ENCODE data around the gene DLGAP4.
"Not testable (repeated sequence)": the region's sequence is repeated elsewhere in the genome, so short reads cannot be mapped to it uniquely, and the experiment has no call there.

The DLGAP4 gene

DNA sequence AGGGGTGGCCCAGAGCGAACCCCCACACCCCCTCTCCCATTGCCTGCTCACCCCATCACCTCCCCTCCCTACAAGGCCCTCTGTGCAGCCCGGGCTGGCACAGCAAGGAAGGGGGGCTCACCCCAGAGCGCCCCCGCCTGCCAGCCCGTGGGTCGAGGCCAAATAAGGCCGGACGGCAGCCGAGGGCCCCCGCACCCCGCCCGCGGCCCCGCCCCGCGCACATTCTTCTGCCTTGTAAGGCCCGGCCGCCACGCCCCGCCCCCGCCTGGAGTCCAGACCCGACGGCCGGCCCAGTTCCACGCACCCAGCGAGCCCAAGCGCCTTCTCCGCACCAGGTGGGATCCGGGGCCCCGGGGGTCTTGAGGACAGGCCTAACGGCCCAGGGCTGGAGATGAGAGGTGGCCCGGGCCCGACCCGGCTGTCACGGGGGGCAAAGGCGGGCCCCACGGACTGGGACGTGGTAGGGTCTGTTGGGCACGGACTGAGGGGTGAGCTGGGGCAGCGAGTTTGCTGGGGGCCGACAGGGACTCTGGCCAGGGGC lies 235.2 kb downstream of the DLGAP4 start, which contains the start of gene MYL9:
Gene MYL9 (plus strand): TSS at position 293 of the 541 bp plus-strand sequence. CDS start 3,366 bp downstream, outside the sequence.
- DNase-seq (ENCODE audit: low read depth), result peak; percentile 80

- DNase-seq (ENCODE audit: low read depth), result peak; percentile 63
Observed at GRCh38 chr20:36541768-36542488, 235.8 kb downstream of the DLGAP4 start.

- no peak for DNase-seq (ENCODE audit: low read depth)
Observed at GRCh38 chr20:36542516-36543183, 236.5 kb downstream of the DLGAP4 start.

- DNase-seq (ENCODE audit: low read depth), result peak; percentile 92
Observed at GRCh38 chr20:36543184-36544133, 237.3 kb downstream of the DLGAP4 start.

DNA sequence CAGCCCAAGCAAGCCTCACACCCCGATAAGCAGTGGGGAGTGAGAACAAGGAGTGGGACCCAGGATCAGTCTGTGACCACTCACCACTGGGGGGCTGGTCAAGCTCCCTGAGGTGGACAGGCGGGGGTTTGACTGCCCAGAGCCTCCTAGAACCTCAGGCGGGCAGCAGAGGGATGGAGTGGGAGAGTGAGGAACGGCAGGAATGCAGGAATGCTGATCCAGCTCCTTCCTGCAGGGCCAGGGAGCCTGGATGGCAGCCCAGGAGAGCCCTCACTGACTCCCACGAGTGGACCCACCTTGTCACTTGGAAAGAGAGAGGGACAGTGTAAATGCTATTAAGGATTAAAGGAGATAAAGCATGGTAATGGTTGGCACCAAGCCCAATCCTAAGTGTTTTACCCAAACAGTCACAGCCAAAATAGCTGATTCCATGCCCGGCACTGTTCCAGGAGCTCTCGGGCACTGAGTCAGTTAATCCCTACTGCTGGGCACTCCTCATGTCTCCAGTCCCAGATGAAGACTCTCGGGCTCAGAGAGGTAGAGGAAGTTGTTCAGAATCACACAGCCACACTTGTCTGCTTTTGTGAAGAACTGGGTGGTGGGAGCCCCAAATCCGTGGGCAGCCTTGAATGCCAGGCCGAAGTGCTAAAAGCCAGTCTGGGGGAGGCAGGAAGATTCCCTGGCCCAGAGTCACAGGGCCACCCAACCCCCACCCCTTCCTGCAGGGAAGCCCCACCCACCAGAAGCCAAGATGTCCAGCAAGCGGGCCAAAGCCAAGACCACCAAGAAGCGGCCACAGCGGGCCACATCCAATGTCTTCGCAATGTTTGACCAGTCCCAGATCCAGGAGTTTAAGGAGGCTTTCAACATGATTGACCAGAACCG lies 238.2 kb downstream of the DLGAP4 start:
- peak; percentile 72 for DNase-seq (ENCODE audit: low read depth)

GRCh38 chr20:36546111-36546736 lies 240.1 kb downstream of the DLGAP4 start:
- DNase-seq (ENCODE audit: low read depth), result no peak

GRCh38 chr20:36547186-36548005 lies 241.3 kb downstream of the DLGAP4 start:
- no peak for DNase-seq (ENCODE audit: low read depth)

DNA sequence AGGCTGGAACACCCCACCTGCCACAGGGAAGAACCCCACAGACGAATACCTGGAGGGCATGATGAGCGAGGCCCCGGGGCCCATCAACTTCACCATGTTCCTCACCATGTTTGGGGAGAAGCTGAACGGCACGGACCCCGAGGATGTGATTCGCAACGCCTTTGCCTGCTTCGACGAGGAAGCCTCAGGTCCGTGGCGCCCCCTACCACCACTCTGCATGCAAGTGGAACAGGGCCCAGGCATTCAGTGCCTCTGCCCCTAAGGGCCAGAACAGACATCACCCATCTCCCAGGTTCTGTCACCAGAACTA lies 241.8 kb downstream of the DLGAP4 start:
- DNase-seq (ENCODE audit: low read depth), result no peak

- DNase-seq (ENCODE audit: low read depth), result no peak
Observed at GRCh38 chr20:36548704-36549627, 242.8 kb downstream of the DLGAP4 start.

DNA sequence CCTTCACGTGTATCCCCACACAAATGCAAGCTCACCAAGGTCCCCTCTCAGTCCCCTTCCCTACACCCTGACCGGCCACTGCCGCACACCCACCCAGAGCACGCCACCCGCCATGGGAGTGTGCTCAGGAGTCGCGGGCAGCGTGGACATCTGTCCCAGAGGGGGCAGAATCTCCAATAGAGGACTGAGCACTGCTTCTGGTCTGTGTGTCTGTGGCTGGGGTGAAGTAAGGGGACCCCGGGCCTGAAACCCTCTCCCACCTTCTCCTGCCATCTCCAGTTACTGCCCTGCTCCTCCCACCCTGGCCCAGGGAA lies 243.4 kb downstream of the DLGAP4 start:
- DNase-seq (ENCODE audit: low read depth), result no peak

DNA sequence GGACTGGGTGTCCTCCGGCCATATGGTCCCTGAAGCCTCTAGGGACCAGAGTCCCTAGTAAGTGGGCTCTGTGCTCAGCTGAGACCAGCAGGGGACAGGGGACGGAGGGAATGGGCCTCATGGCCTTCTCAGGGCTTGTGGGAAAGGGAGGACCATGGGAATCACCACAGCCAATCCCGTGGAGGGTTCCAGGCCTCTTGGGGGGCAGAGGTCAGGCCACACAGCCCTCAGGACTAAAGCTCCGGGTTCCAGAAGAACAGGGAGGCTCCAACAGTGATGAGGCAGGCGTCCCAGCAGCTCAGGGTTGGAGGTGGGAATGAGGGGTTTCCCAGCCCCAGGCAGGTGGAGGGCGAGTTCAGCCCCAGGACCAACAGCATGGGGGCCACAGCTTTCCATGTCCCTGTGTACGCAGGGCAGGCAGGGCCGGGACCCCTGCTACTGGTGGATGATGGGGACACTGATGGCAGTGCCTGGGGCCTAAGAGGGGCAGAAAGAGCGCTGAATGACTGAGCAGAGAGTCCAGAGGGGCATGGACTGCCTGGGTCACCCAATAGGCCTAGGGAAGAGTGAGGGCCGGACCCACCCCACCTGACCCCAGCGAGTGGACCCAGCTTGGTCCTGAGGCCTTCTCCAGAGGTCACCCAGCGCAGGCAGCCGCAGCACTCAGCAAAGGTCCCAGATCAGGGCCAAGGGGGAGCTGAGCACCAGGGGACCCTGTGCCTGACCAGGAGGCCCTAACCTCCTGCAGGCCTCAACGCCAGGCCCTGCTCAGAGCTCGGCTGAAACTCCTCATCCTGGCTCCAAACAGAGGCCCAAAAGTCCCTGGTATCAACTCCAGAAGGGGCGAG lies 244.0 kb downstream of the DLGAP4 start:
- DNase-seq (ENCODE audit: low read depth), result no peak

GRCh38 chr20:36550790-36551299 lies 244.7 kb downstream of the DLGAP4 start:
- DNase-seq (ENCODE audit: low read depth), result no peak

- no peak for DNase-seq (ENCODE audit: low read depth)
Observed at GRCh38 chr20:36555248-36555647, 249.1 kb downstream of the DLGAP4 start.

DNA sequence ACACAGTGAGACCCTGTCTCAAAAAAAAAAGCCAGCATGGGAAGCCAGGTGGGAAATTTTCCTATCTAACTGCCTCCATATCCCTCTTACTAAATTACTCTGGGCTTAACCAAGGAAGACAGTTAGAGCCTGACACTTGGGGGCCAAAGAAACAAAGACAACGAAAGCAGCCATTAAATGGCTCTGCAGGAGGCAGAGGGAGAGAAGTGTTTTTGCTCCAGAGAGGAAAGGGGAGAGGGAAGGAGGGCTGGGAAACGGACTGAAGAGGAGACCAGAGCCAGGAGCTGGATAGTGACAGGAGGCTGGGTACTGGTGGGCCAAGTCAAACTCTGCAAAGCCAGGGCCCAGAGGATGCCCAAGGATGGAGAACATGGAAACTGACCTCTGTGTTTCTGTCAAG lies 256.6 kb downstream of the DLGAP4 start:
- DNase-seq (ENCODE audit: low read depth), result no peak

DNA sequence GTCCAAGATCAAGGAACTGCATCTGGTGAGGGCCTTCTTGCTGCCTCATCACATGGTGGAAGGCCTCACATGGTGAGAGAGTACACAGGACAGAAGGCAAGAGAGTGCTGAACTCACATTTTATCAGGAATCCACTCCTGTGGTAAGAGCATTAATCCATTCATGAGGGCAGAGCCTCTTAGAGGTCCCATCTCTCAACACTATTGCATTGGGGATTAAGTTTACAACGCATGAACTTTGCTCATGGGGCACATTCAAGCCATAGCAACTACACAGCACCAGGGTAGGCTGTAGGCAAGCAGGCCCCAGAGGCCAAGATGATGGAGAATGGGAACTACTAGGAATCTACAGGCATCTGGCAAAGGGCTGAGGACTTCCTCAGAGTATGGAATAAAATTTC lies 257.2 kb downstream of the DLGAP4 start:
- no peak for DNase-seq (ENCODE audit: low read depth)

DNA sequence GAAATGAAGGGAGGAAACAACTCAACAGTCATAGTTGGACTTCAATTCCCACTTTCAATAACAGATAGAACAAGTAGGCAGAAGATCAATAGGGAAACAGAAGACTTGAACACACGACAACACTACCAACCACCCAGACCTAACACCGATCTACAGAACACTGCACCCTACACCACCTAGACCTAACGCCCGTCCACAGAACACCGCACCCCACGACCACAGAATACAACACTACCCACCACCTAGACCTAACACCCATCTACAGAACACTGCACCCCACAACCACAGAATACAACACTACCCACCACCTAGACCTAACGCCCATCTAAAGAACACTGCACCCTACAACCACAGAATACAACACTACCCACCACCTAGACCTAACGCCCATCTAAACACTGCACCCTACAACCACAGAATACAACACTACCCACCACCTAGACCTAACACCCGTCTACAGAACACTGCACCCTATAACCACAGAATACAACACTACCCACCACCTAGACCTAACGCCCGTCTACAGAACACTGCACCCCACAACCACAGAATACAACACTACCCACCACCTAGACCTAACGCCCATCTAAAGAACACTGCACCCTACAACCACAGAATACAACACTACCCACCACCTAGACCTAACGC lies 258.1 kb downstream of the DLGAP4 start:
- not testable (repeated sequence) for DNase-seq (ENCODE audit: low read depth)

- DNase-seq (ENCODE audit: low read depth), result not testable (repeated sequence)
Observed at GRCh38 chr20:36564726-36565121, 258.6 kb downstream of the DLGAP4 start.
